NCI-H82 (cell line): Measurements from ENCODE around the gene HINT1.
A peak's percentile ranks its signal among the peaks of the same experiment; 100 is the strongest.
"Not testable (repeated sequence)": the region's sequence is repeated elsewhere in the genome, so short reads cannot be mapped to it uniquely, and the experiment has no call there.

Experiments used
- DNase-seq: peaks from one replicate; lab custom pipeline; 2025; lab: John Stamatoyannopoulos, UW

HINT1 gene

DNA sequence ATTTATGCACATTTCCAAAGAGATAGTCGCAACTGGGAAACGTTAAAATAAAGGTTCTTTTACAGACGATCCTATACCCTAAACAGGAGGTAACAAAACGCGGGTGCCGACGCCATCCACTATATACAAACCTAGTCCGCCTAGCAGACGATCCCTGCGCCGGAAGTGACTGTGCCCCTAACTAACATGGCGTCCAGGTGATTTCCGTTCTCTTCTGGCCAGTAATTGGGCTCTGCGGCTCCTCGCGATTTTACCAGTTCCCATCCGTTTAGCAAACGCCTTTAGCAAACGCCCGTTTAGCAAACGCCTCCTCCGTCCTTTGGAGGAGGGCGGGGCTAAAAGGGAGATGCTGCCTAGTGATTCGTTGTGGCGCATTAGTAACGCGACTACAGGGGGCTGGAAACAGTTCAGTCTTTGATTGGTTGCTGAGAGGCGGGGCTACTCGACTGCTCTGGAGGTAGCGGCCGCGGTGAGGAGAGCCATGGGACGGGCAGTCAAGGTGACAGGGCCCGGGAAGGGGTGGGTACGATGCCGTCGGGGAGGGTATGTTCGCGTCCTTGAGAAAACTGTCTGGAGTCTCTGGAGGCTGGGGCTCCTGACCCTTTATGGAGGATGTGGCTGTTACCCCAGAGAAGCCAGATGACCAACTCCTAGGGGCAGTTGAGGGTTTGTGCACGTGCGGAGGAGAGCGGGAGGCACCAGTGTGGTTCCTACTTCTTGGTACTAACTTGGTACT lies 5.7 kb upstream of the HINT1 start, which contains the start of gene LYRM7:
Gene LYRM7 (plus strand): TSS at position 405 of the 736 bp plus-strand sequence. CDS start 77 bp downstream, at position 482.
- peak; percentile 99 for DNase-seq

DNA sequence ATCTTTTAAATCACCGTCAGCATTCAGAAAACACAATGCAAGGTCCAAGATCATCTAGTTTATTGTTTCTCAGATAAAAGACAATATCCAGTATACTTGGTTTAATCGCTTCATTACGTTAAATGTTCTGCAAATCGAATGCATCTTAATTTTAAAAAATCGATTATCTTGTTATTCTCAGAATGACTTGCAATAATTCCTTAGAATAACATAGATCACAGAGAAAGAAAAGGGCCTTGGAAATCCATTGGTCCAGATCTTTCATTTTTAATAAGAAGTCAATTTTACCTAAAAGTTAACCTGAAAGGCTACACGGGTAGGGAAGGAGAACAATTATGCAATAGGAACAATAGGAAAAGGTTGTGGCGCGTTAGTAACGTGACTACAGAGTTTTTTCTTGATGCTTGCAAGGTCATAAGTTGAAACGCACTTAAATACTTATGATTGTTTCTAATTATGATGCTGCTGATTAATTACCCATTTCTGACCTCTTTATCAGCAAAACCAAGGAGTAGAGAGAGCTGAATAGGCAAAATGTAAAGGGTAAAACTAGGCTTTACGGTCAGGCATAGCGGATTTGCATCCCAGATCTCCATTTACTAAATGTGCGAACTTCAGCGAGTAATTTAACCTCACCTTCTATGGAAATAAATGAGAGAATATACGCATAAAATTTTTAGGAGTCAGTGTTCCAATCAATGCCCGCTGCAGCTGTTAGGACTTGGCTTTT lies 4.9 kb upstream of the HINT1 start:
- no peak for DNase-seq

DNA sequence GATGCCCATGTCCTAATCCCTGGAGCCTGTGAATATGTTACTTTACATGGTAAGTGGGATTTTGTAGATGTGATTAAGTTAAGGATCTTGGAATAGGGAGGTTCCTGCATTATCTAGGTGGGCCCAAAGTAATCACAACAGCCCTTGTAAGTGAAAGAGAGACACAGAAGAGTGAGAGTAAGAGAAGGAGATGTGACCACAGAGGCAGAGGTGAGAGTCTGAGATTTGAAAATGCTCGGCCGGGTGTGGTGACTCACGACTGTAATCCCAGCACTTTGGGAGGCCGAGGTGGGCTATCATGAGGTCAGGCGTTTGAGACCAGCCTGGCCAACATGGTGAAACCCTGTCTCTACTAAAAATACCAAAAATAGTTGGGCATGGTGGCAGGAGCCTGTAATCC lies 2.6 kb upstream of the HINT1 start:
- DNase-seq: no peak

DNA sequence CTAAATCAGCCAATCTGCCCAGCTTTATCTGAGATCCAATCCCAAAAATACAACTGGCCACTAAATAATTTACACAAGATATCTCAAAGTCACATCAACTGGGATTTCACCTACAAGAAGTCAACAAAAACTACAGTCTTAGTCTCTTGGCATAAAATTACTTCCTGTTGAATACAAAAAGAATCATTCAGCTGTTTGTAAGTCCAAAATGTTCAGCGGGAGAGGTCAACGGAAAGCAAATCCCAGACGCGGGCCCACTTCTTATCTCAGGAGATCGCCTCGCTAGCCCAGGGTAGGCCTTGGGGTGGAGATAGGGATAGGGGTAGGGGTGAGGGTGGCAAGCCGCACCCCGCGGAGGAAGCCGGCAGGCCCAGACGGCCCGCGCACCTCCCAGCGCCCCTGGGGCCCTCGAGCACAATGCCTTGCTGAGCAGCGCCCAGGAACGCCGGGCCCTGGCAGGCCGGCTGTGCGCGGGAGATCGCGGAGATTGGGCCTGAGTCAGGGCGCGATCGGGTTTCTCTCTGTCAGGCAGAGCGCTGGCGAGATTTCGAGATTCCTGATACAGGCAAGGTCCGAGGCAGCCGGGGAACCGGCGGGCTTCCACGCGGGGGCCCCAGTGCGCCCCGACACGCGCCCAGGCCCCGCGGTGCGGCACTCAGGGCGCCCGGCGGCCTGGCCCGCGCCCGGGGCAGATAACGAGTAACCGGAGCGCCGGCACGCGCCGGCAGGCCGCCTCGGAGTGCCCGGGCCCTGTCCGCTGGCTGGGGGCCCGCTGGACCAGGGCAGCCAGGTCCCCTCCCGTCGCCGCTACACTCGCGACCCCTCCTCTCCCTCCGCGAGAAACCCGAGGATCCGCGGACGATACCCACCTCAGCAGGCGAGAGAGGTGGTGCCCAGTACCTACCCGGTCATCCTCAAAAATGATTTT lies 601 bp downstream of the HINT1 start:
- DNase-seq: peak; percentile 61

DNA sequence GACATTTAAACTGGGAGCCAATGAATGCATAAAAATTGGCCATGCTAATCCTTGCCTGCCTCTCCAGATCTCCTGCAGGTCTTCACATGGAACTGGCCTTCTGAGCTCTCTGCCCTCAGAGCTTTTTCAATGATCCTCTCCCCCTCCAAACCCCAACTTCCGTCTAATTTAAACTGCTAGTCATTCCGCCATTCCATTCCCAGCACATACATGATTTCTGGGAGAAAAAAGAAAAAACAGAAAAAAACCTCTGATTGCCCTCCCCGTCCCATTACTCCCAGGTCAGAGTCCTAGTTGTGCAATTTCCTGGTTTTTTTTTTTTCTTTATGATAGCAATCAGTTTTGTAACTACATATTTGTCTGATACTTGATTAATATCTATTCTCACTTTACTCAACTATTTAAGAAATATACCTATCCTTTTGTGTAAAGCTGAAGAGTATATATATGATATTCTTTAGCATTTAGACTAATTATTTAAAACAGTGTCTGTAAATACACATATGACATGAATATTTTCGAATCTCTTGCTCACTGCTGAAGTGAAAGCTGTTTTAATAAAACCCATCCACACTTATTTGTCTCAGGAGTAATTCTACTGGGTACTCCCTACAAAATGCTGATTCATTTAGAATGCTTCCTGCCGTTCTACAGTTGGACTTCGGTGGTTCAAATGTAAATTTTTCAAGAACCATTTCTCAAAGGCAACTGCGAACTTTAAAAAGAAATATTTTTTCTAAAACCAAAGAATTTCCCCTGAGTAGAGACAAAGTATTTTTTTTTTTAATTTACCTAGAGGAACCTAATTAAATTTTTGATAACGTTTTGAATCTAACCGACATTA lies 1.6 kb downstream of the HINT1 start:
- peak; percentile 6 for DNase-seq

DNA sequence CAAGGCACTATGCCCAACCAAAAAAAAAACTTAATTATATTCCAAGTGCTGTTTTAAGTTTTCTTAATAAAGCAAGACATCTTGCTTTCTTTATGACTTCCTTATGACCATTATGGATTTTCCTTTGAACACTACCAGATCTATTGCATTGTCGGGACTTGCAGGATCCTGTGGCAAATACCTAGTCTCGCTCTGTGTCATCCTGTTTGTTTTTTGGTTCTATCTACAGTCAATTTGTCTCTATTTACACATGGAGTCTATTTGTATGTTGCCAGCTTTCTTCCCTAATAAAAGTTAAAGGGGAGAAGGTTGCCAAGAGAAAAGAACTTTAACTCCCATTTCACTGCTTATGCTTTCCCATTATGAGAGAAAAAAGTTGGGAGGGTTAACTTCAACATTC lies 4.9 kb downstream of the HINT1 start:
- DNase-seq: no peak

DNA sequence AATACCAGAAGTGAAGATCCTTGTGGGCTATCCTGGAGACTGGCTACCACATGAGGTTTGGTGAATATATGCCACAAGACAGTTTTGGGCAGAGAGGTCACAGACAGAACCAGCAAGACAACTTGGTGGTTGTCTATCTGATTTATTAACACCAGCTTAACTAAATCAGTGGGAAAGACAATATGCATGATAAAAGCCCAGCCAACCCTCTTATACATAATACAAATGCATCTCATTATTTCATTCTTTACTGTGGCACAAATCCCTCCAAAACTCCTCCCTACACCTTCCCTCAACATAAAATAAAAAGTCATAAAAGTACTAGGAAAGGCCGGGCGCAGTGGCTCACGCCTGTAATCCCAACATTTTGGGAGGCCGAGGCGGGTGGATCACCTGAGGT lies 8.1 kb downstream of the HINT1 start:
- DNase-seq: no peak

DNA sequence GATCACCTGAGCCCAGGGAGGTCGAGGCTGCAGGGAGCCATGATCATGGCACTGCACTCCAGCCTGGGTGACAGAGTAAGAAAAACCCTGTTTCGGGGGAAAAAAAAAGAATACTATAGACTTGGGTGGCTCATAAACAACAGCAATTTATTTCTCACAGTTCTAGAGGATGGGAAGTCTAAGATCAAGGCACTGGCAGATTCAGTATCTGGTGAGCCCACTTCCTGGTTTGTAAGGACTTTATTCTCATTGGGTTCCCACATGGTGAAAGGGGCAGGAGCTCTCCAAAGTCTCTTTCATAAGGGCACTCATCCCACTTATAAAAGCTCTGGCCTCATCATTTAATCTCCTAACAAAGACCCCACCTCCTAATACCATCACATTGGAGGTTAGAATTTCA lies 8.7 kb downstream of the HINT1 start:
- DNase-seq: no peak

DNA sequence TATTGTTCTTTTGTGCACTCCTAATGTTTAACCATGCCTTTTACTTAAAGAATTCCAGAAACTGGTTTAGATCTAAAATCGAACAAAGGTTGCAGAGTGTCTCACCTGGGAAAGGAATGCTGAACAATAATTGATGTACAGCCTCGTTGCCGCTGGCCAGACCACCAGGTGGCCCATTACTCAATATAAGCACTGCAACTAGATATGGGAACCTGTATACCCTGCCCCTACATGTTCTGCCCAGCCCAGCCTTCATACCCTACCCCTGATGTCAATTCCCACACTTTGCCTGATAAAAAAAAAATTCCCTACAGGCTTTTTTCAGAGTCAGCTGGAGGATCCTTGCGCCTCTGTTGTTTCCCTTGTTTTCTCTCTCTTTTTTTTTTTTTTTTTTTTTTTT lies 13.8 kb downstream of the HINT1 start:
- no peak for DNase-seq

DNA sequence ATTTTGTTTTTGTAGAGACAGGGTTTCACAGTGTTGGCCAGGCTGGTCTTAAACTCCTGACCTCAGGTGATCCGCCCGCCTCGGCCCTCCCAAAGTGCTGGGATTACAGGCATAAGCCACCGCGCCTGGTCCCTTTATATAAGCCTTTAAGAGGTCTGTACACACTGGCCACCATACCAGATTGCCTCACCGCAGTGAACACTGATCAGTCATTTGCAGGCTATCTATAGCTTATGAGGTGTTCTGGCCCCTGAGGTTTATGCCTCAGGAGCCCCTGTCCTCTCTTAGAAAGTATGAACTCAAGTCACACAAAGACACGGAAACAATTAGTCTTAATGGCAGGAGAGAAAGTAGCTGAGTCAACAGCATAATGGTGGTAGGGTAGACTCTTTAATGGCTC lies 14.6 kb downstream of the HINT1 start:
- peak; percentile 70 for DNase-seq

DNA sequence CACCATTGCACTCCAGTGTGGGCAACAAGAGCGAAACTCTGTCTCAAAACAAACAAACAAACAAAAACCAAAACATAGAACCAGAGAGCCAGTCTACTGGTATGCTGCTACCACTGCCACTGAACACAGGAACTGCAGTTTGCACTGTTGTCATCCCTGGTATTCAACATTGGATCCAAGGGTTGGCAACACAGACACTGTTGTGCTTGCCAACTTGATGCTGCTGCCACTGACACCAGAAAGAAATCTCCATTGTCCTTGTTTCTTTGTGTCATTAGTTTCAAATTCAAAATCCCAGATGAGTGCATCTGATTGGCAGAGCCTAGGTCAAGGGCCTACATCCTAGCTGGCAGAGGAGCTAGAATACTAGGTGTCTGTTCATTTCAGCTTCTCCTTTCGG lies 16.2 kb downstream of the HINT1 start:
- no peak for DNase-seq

DNA sequence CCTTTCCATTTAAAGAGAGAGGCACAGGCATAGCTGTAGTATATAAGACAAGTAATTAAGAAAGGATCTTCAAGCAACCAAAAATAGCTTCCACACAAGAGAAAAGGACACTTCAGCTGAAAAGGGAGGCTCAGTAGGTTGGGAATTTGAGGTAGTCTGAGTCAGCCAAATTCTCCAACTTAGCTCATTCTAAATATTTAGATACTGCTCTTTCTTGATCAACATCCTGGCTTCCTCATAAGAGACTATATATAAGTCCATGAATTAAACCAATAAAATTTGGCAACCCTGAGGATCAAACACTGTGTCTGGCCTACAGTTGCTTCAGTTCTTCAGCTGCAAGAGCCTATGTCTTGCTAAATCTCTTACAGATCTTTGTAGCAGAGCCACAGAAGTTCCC lies 17.8 kb downstream of the HINT1 start:
- no peak for DNase-seq

DNA sequence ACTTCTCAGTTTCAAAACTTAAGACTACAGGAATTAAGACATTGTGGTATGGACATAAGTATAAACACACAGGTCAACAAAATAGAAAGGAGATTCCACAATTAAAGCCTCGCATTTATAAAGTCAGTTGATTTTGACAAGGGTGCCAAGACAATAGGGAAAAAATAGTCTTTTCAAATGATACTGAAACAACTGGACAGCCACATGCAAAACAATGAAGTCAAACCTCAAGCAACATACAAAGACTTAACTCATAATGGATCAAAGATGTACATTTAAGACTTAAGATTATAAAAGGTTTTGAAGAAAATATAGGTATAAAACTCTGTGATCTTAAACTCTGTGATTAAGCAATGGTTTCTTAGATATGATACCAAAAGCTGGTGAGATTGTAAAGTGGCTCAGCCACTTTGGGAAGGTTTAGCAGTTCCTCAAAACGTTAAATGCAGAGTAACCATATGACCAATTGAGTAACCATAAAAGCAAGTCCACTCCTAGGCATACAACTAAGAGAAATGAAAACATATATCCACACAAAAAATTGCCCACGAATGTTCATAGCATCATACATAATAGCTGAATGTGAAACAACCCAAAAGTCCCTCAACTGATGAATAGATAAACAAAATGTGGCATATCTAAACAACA lies 22.0 kb downstream of the HINT1 start:
- DNase-seq: no peak

DNA sequence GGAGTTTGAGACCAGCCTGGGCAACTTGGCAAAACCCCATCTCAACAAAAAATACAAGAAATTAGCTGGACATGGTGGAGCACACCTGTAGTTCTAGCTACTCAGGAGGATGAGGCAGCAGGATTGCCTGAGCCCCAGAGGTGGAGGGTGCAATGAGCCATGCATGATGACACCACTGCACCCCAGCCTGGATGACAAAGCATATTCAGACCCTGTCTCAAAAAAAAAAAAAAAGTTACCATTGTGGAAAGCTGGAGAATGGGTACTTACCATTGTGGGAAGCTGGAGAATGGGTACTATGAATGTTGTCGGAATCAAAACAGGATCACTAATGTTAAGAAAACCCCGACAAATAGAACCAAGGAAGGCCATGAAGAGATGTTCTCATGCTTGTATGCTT lies 25.7 kb downstream of the HINT1 start:
- no peak for DNase-seq

DNA sequence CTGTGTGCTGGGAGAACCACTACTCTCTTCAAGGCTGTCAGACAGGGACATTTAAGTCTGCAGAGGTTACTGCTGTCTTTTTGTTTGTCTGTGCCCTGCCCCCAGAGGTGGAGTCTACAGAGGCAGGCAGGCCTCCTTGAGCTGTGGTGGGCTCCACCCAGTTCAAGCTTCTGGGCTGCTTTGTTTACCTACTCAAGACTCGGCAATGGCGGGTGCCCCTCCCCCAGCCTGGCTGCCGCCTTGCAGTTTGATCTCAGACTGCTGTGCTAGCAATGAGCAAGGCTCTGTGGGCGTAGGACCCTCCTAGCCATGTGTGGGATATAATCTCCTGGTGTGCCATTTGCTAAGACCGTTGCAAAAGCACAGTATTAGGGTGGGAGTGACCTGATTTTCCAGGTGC lies 26.6 kb downstream of the HINT1 start:
- DNase-seq: peak; percentile 6

DNA sequence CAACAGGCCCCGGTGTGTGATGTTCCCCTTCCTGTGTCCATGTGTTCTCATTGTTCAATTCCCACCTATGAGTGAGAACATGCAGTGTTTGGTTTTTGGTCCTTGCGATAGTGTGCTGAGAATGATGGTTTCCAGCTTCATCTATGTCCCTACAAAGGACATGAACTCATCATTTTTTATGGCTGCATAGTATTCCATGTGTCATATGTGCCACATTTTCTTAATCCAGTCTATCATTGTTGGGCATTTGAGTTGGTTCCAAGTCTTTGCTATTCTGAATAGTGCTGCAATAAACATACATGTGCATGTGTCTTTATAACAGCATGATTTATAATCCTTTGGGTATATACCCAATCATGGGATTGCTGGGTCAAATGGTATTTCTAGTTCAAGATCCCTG lies 32.0 kb downstream of the HINT1 start:
- DNase-seq: not testable (repeated sequence)

DNA sequence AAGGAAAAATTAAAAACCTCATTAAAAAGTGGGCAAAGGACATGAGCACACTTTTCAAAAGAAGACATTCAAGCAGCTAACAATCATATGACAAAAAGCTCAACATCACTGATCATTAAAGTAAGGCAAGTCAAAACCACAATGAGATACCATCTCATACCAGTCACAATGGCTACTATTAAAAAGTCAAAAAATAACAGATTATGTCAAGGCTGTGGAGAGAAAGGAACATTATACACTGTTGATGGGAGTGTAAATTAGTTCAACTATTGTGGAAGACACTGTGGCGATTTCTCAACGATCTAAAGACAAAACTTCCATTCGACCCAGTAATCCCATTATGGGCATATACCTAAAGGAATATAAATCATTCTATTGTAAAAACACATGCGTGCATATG lies 35.8 kb downstream of the HINT1 start:
- DNase-seq: no peak

DNA sequence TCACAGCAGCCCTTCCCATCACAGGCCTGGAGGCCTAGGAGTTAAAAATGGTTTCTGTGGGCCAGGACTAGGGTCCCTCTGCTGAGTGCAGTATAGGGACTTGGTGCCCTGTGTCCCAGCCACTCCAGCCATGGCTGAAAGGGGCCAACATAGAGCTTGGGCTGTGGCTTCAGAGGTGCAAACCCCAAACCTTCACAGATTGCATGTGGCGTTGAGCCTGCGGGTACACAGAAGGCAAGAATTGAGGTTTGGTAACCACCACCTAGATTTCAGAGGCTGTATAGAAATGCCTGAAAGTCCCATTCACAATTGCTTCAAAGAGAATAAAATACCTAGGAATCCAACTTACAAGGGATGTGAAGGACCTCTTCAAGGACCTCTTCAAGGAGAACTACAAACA lies 37.8 kb downstream of the HINT1 start:
- DNase-seq: not testable (repeated sequence)

DNA sequence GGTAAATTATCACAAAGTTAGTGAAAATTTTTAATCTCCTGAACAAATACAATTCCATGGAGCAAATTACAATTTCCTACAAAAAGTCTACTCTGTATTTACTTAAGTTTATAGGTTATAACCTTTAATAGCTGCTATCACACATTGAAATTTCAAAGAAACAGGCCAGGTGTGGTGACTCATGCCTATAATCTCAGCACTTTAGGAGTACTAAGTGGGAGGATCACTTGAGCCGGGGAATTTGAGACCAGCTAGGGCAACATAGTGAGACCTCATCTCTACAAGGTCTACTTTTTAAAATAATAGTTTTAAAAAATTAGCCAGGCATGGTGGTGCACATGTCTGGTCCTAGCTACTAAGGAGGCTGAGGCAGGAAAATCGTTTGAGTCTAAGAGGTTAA lies 50.3 kb downstream of the HINT1 start:
- no peak for DNase-seq

DNA sequence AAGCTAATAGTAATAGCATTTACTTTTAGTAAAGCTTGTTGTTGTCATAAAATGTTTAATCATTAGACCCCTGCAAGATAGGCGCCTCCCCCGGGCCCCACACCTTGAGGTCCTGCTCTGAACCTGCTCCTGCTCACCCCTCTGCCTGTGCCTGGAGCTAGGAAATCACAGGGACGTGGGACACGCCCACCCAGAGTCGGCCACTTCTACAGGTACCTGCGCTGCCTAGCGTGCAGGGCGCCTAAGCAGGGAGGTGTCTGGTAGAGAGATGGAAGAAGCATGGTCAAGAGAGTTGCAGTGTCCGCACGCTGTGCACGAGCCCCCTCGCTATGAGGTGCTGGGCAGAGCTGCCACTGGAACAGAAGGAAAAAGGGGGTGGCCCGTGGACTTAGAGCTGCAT lies 52.6 kb downstream of the HINT1 start:
- no peak for DNase-seq

DNA sequence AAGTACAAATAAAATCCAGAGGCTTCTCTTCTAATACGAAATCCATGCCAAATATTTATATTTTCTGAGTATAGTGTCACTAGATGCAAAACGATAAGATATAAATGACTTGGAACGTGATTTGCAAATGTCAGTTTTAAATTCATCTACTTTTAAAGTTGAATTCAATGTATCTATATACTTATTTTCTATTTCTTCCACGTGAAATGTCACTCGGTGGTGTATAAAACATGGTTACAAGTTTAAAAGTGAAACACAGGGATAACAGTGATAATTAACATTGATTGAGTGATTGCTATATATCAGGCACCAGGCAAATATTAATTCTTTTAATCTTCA lies 54.8 kb downstream of the HINT1 start:
- no peak for DNase-seq
